Skeletal muscle tissue (tissue), 4 donors: ENCODE data around the gene FGFBP2. TPM values are rescaled to one million over a fixed set of nuclear protein-coding genes. Genes with fewer than 3 reads are reported as not detected.
"Not testable (repeated sequence)": the region's sequence is repeated elsewhere in the genome, so short reads cannot be mapped to it uniquely, and the experiment has no call there.

Experiments used
- H3K27ac ChIP-seq: one replicate; pipeline ENCODE4 v1.7.0; 2013; ENCODE audit warnings: mild to moderate bottlenecking, low read depth, low read length, inconsistent platforms
- H3K27me3 ChIP-seq, 3 donors: one replicate each; pipeline ENCODE4 v1.7.0; 2013; ENCODE audit warnings: low read length in 3 of 3; ENCODE audit not compliant: control insufficient read depth in 3 of 3, insufficient read depth in 3 of 3
- H3K36me3 ChIP-seq, 3 donors: one replicate each; pipeline ENCODE4 v1.7.0; 2013; ENCODE audit warnings: low read length in 3 of 3; ENCODE audit not compliant: control insufficient read depth in 3 of 3, insufficient read depth in 3 of 3
- H3K4me1 ChIP-seq, 3 donors: one replicate each; pipeline ENCODE4 v1.7.0; 2013; ENCODE audit warnings: low read length in 3 of 3, mild to moderate bottlenecking in 3 of 3; ENCODE audit not compliant: control insufficient read depth in 3 of 3, insufficient read depth in 3 of 3
- H3K4me3 ChIP-seq, 3 donors: one replicate each; pipeline ENCODE4 v1.7.0; 2013; ENCODE audit warnings: low read length in 3 of 3
- H3K9ac ChIP-seq, 3 donors: one replicate each; pipeline ENCODE4 v1.7.0; 2013; ENCODE audit warnings: low read length in 3 of 3, mild to moderate bottlenecking in 3 of 3, moderate library complexity in 2 of 3, low read depth in 1 of 3
- H3K9me3 ChIP-seq, 3 donors: one replicate each; pipeline ENCODE4 v1.7.0; 2013; ENCODE audit warnings: low read length in 3 of 3; ENCODE audit not compliant: control insufficient read depth in 3 of 3
- total RNA-seq: library from RNA; depleted of rRNA; stranded (reverse); fragments of >200 nt; gene quantifications from one replicate; pipeline ENCODE4 v1.2.3, GENCODE V29; 2014
- donor health status: Osteomylitis.

Gene FGFBP2
- total RNA-seq, 1 donor from 2014 or later: not detected

DNA sequence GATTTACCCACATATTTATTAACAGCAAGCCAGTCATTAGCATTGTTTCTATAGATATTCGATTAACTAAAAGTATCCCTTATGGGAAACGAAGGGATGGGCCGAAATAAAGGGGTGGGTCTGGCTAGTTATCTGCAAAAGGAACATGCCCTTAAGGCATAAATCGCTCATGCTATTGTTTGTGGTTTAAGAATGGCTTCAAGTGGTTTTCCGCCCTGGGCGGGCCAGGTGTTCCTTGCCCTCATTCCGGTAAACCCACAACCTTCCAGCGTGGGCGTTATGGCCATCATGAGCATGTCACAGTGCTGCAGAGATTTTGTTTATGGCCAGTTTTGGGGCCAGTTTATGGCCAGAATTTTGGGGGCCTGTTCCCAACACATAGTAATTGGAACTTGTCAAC is 46.6 kb downstream of the FGFBP2 start:
- H3K27me3 ChIP-seq, H3K4me1 ChIP-seq, H3K4me3 ChIP-seq, H3K36me3 ChIP-seq, H3K9me3 ChIP-seq, H3K27ac ChIP-seq, H3K9ac ChIP-seq: not testable (repeated sequence)

DNA sequence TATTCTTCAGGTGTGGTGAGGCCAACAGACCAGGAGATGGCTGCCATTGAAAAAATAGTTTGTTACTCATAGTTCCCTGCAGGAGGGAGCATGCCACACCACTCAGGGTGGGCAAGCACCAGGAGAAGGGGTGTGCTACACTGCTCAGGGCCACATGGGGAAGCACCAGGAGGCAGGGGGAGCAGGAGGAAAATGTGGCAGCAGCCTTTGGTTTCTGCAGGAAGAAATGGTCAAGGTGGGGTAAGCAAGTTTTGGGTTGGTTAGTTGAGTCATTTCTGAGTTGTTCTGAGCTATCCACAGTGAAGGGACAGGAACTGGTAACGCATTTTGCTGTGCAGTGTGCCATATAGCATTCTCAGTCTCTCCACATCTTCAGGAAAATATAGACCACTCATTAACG is 48.2 kb downstream of the FGFBP2 start:
- Histone ChIP-seq H3K4me3 (no peak overlapping the region), H3K9ac (no peak overlapping the region), H3K27ac (no peak overlapping the region), H3K4me1 (no peaks in the 10 kb centered on the region), H3K27me3 (no peaks in the 10 kb centered on the region), H3K36me3 (no peaks in the 10 kb centered on the region), H3K9me3 (no peaks in the 10 kb centered on the region)

DNA sequence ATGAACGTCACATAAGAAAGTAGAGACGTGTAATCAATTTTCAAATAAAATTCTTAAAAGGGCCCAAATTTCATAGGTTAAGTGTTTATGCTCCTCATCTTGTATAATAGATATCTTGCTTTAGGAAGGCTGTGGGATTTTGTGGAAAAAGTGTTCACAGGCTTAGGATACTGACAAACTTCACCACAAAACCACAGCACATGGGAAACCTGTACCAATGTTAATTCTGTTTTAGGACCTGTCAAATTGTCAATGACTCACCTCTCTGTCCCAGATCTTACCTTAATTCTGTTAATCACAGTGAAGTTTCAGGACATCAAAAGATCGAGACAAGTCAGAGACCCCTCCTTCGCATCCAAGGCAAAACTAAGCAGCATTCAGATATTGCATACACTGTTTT is 48.7 kb downstream of the FGFBP2 start:
- no peak overlapping the region for H3K4me3 ChIP-seq

GRCh38 chr4:15913631-15913970 is 49.4 kb downstream of the FGFBP2 start:
- Histone ChIP-seq H3K36me3 (no peaks in the 10 kb centered on the region), H3K4me3 (no peak overlapping the region), H3K9me3 (no peaks in the 10 kb centered on the region), H3K27me3 (no peaks in the 10 kb centered on the region), H3K4me1 (no peaks in the 10 kb centered on the region), H3K27ac (no peak overlapping the region), H3K9ac (no peak overlapping the region)

More for the DNA sequence above, 48.7 kb downstream of the FGFBP2 start:
- no peaks in the 10 kb centered on the region for H3K9me3 ChIP-seq
- H3K27ac ChIP-seq: no peak overlapping the region
- no peaks in the 10 kb centered on the region for H3K36me3 ChIP-seq
- H3K9ac ChIP-seq: no peak overlapping the region
- H3K27me3 ChIP-seq: no peaks in the 10 kb centered on the region
- H3K4me1 ChIP-seq: no peaks in the 10 kb centered on the region

GRCh38 chr4:15912961-15913630 is 49.9 kb downstream of the FGFBP2 start:
- Histone ChIP-seq H3K9me3 (no peaks in the 10 kb centered on the region), H3K4me1 (no peaks in the 10 kb centered on the region), H3K27me3 (no peaks in the 10 kb centered on the region), H3K9ac (no peak overlapping the region), H3K27ac (no peak overlapping the region), H3K4me3 (no peak overlapping the region), H3K36me3 (no peaks in the 10 kb centered on the region)

- no peaks in the 10 kb centered on the region for H3K4me1 ChIP-seq
- no peaks in the 10 kb centered on the region for H3K27me3 ChIP-seq
- H3K9me3 ChIP-seq: no peaks in the 10 kb centered on the region
- H3K36me3 ChIP-seq: no peaks in the 10 kb centered on the region
- no peak overlapping the region for H3K27ac ChIP-seq
- H3K9ac ChIP-seq: no peak overlapping the region
- no peak overlapping the region for H3K4me3 ChIP-seq
These were observed 50.7 kb downstream of the FGFBP2 start for GRCh38 chr4:15912236-15912635.

Other genes with a start within 250 kb of the FGFBP2 start
- gene CD38, start 184.8 kb downstream of the FGFBP2 start, total RNA-seq: 1.0 TPM
- not detected for gene FGFBP1, start 24.4 kb downstream of the FGFBP2 start, total RNA-seq
- gene PROM1, start 120.8 kb upstream of the FGFBP2 start, total RNA-seq: 40.2 TPM